GOT3 (cell line): ENCODE measurements around the gene MEDAG.
"Not testable (repeated sequence)": the region's sequence is repeated elsewhere in the genome, so short reads cannot be mapped to it uniquely, and the experiment has no call there.

Experiments
- DNase-seq: peaks from one replicate; lab custom pipeline; 2025; ENCODE audit warnings: mixed read lengths; lab: John Stamatoyannopoulos, UW

MEDAG gene

GRCh38 chr13:30907121-30907861 is 1.2 kb downstream of the MEDAG start:
- peak; percentile 9 for DNase-seq

GRCh38 chr13:30908416-30908980 is 2.4 kb downstream of the MEDAG start:
- DNase-seq: no peak

- no peak for DNase-seq
These were observed 4.6 kb downstream of the MEDAG start for GRCh38 chr13:30910676-30911075.

GRCh38 chr13:30915691-30916541 is 9.8 kb downstream of the MEDAG start:
- DNase-seq: no peak

GRCh38 chr13:30916991-30917390 is 10.9 kb downstream of the MEDAG start:
- DNase-seq: no peak

- no peak for DNase-seq
These were observed 12.8 kb downstream of the MEDAG start for GRCh38 chr13:30918662-30919405.

- no peak for DNase-seq
These were observed 14.3 kb downstream of the MEDAG start for GRCh38 chr13:30920162-30920909.

- DNase-seq: no peak
These were observed 17.3 kb downstream of the MEDAG start for GRCh38 chr13:30923418-30923817.

GRCh38 chr13:30924721-30925120 is 18.6 kb downstream of the MEDAG start:
- no peak for DNase-seq

- DNase-seq: no peak
These were observed 19.4 kb downstream of the MEDAG start for GRCh38 chr13:30925429-30925828.

- no peak for DNase-seq
These were observed 20.7 kb downstream of the MEDAG start for GRCh38 chr13:30926781-30927180.

GRCh38 chr13:30927188-30927587 is 21.1 kb downstream of the MEDAG start:
- DNase-seq: not testable (repeated sequence)

GRCh38 chr13:30927595-30927994 is 21.5 kb downstream of the MEDAG start:
- no peak for DNase-seq

- no peak for DNase-seq
These were observed 22.9 kb downstream of the MEDAG start for GRCh38 chr13:30928978-30929377.

GRCh38 chr13:30932481-30933353 is 26.6 kb downstream of the MEDAG start, which contains the start of gene TEX26:
TEX26 (plus strand) TSS chr13:30932656; CDS start chr13:30932716, 60 bp downstream.
- DNase-seq: no peak

- DNase-seq: no peak
These were observed 27.2 kb downstream of the MEDAG start for GRCh38 chr13:30933354-30933670.

GRCh38 chr13:30934381-30934780 is 28.3 kb downstream of the MEDAG start:
- no peak for DNase-seq

- DNase-seq: no peak
These were observed 28.7 kb downstream of the MEDAG start for GRCh38 chr13:30934803-30935202.

- no peak for DNase-seq
These were observed 30.9 kb downstream of the MEDAG start for GRCh38 chr13:30936971-30937370.

GRCh38 chr13:30943881-30944280 is 37.8 kb downstream of the MEDAG start:
- DNase-seq: no peak
